Measurements from ENCODE around the gene FHIT.

Gene FHIT

GRCh38 chr3:59769127-59769750 is 1482.0 kb downstream of the FHIT start:
- TF ChIP-seq CTCF (IDR thresholded peaks at IDR 0.05): no peak
- no peak for DNase-seq
- H3K27me3 ChIP-seq: no peaks in the 10 kb centered on the region
- intact Hi-C loops (cut with DNase I; ENCODE audit: low total_unique reads): no loop called here
- peaks cover 0 to 4% (median 0%) of the 10 kb centered on the region in 4 donors for H3K4me1 ChIP-seq
- H3K9me3 ChIP-seq: no peaks in the 10 kb centered on the region
- H3K27ac ChIP-seq: no peak overlapping the region
- no peaks in the 10 kb centered on the region for H3K36me3 ChIP-seq
- H3K4me3 ChIP-seq: no peak overlapping the region

- TF ChIP-seq CTCF (IDR thresholded peaks at IDR 0.05): no peak
- no peak overlapping the region for H3K4me3 ChIP-seq
- no peaks in the 10 kb centered on the region for H3K4me1 ChIP-seq
- H3K27me3 ChIP-seq: no peaks in the 10 kb centered on the region
- intact Hi-C loops (cut with DNase I; ENCODE audit: low total_unique reads): no loop called here
- H3K36me3 ChIP-seq: no peaks in the 10 kb centered on the region
- H3K27ac ChIP-seq: no peak overlapping the region
- no peaks in the 10 kb centered on the region for H3K9me3 ChIP-seq
- peak in 1 of 2 donors; percentile 42 for DNase-seq
Observed at GRCh38 chr3:59766200-59766872, 1484.9 kb downstream of the FHIT start.

- no peaks in the 10 kb centered on the region for H3K27me3 ChIP-seq
- intact Hi-C loops (cut with DNase I; ENCODE audit: low total_unique reads): no loop called here
Observed at GRCh38 chr3:59764171-59764570, 1487.1 kb downstream of the FHIT start.

GRCh38 chr3:59762941-59763340 is 1488.3 kb downstream of the FHIT start:
- H3K36me3 ChIP-seq: no peaks in the 10 kb centered on the region
- DNase-seq: no peak
- no peak for TF ChIP-seq CTCF (IDR thresholded peaks at IDR 0.05)

More at GRCh38 chr3:59764171-59764570, 1487.1 kb downstream of the FHIT start:
- H3K36me3 ChIP-seq: no peaks in the 10 kb centered on the region
- H3K4me3 ChIP-seq: no peak overlapping the region
- TF ChIP-seq CTCF (IDR thresholded peaks at IDR 0.05): no peak
- H3K27ac ChIP-seq: no peak overlapping the region
- H3K9me3 ChIP-seq: no peaks in the 10 kb centered on the region
- no peaks in the 10 kb centered on the region for H3K4me1 ChIP-seq
- no peak for DNase-seq

GRCh38 chr3:59759298-59760031 is 1491.8 kb downstream of the FHIT start:
- Histone ChIP-seq H3K4me1 (no peaks in the 10 kb centered on the region), H3K27ac (no peak overlapping the region), H3K36me3 (no peaks in the 10 kb centered on the region), H3K4me3 (no peak overlapping the region), H3K9me3 (no peaks in the 10 kb centered on the region), H3K27me3 (no peaks in the 10 kb centered on the region)
- DNase-seq: peak in 1 of 2 donors; percentile 24
- TF ChIP-seq CTCF (IDR thresholded peaks at IDR 0.05): no peak
- intact Hi-C loops (cut with DNase I; ENCODE audit: low total_unique reads): no loop called here

More at GRCh38 chr3:59762941-59763340, 1488.3 kb downstream of the FHIT start:
- intact Hi-C loops (cut with DNase I; ENCODE audit: low total_unique reads): no loop called here
- H3K27me3 ChIP-seq: no peaks in the 10 kb centered on the region
- no peaks in the 10 kb centered on the region for H3K9me3 ChIP-seq
- no peak overlapping the region for H3K4me3 ChIP-seq
- no peak overlapping the region for H3K27ac ChIP-seq
- no peaks in the 10 kb centered on the region for H3K4me1 ChIP-seq

All from tibial artery (tissue), 4 donors.